ENCODE data around the gene ELAVL1. TPM values are rescaled to one million over a fixed set of nuclear protein-coding genes. Genes with fewer than 3 reads are reported as not detected.

ELAVL1 gene
- total RNA-seq, 1 donor from 2014 or later, result 122 TPM

DNA sequence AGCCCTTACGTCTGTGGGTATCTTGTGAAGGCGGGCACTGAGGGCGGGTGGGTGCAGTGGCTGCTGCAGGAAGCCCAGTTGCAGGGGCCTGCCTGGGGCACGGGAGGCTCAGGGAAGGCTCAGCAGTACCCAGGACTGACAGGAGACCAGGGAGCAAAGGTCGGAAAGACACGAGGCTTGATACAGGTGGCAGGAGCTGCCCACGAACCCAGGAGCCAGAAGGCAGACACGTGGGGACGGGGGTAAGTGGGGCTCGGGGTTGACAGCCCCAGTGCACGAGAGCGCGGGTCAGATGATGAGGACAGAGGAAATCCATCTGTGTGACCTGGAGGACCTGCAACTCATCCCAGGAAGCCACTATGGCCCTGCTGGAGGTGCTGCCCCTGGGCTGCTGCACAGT is 25.3 kb downstream of the ELAVL1 start:
- DNase-seq, result peak; percentile 2
- Mint-ChIP-seq H3K4me1 (ENCODE audit: low read depth, unreplicated experiment) (peaks cover 24% of the 10 kb centered on the region), H3K4me3 (ENCODE audit: unreplicated experiment) (peak overlapping the region; percentile 20), H3K9me3 (ENCODE audit: unreplicated experiment) (no peaks in the 10 kb centered on the region), H3K27ac (ENCODE audit: unreplicated experiment) (no peak overlapping the region), H3K27me3 (ENCODE audit: unreplicated experiment) (peaks cover 5% of the 10 kb centered on the region), H3K36me3 (ENCODE audit: unreplicated experiment) (no peaks in the 10 kb centered on the region)
- TF ChIP-seq, protein P1, sequence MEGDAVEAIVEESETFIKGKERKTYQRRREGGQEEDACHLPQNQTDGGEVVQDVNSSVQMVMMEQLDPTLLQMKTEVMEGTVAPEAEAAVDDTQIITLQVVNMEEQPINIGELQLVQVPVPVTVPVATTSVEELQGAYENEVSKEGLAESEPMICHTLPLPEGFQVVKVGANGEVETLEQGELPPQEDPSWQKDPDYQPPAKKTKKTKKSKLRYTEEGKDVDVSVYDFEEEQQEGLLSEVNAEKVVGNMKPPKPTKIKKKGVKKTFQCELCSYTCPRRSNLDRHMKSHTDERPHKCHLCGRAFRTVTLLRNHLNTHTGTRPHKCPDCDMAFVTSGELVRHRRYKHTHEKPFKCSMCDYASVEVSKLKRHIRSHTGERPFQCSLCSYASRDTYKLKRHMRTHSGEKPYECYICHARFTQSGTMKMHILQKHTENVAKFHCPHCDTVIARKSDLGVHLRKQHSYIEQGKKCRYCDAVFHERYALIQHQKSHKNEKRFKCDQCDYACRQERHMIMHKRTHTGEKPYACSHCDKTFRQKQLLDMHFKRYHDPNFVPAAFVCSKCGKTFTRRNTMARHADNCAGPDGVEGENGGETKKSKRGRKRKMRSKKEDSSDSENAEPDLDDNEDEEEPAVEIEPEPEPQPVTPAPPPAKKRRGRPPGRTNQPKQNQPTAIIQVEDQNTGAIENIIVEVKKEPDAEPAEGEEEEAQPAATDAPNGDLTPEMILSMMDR (IDR thresholded peaks at IDR 0.05; ENCODE audit: partially characterized antibody, unreplicated experiment), result no peak

DNA sequence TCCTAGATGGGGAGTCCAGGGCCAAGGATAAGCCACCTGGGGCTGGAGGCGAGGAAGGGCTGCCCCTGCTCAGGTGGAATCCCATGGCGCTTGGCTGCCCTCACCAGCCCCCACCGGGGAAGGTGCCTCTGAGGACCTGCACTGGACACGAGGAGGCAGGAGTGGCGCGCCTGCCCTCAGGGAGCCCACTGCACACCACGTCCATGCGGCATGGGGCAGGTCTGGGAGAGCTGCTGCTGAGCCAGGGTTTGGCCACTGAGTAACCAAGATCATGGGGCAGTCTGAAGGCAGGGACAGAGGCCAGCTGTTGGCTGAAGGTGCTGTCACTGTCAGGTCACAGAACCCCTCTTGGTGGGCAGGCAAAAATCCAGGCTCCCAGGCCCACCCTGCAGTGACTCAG is 25.9 kb downstream of the ELAVL1 start:
- Mint-ChIP-seq H3K36me3 (ENCODE audit: unreplicated experiment) (no peaks in the 10 kb centered on the region), H3K4me3 (ENCODE audit: unreplicated experiment) (no peak overlapping the region)
- peak; percentile 14 for DNase-seq

GRCh38 chr19:7979011-7979410 is 26.4 kb downstream of the ELAVL1 start:
- Mint-ChIP-seq H3K27me3 (ENCODE audit: unreplicated experiment) (peaks cover 9% of the 10 kb centered on the region), H3K4me3 (ENCODE audit: unreplicated experiment) (no peak overlapping the region), H3K4me1 (ENCODE audit: low read depth, unreplicated experiment) (peaks cover 21% of the 10 kb centered on the region), H3K36me3 (ENCODE audit: unreplicated experiment) (no peaks in the 10 kb centered on the region), H3K27ac (ENCODE audit: unreplicated experiment) (peak overlapping the region; percentile 48), H3K9me3 (ENCODE audit: unreplicated experiment) (no peaks in the 10 kb centered on the region)
- DNase-seq, result peak; percentile 14
- TF ChIP-seq, protein P1 (IDR thresholded peaks at IDR 0.05; ENCODE audit: partially characterized antibody, unreplicated experiment), result no peak

More for the DNA sequence above, 25.9 kb downstream of the ELAVL1 start:
- no peaks in the 10 kb centered on the region for H3K9me3 Mint-ChIP-seq (ENCODE audit: unreplicated experiment)
- H3K27ac Mint-ChIP-seq (ENCODE audit: unreplicated experiment), result no peak overlapping the region
- H3K4me1 Mint-ChIP-seq (ENCODE audit: low read depth, unreplicated experiment), result peaks cover 24% of the 10 kb centered on the region
- peaks cover 5% of the 10 kb centered on the region for H3K27me3 Mint-ChIP-seq (ENCODE audit: unreplicated experiment)
- TF ChIP-seq, protein P1 (IDR thresholded peaks at IDR 0.05; ENCODE audit: partially characterized antibody, unreplicated experiment), result no peak

DNA sequence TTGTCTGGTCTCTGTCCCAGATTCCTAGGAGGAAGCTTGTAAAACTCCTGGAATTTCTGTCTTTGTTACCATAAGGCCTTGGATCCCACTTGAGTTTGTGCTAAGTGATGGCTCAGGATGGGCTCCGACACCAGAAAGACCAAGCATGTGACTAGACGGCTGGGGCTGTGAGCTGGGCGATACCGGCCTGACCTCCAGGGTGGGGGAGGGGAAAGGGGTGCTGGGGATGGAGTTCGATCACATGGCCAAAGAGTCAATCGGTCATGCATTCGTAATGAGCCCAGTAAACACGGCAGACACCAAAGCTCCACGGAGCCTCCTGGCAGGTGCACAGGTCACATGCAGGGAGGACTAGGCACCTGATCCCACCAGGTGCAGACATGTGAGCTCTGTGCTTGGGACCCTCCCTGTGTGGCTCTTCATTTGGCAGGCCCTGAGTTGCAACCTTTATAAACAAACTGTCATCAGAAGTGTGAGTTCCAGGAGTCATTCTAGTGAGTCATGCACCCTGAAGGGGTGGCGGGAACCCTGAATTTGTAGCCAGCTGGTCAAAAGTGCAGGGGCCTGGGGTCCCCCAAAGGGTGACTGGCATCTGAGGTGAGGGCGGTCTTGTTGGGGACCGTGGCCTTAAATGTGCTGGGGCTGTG is 27.1 kb downstream of the ELAVL1 start:
- Mint-ChIP-seq H3K27ac (ENCODE audit: unreplicated experiment) (no peak overlapping the region), H3K27me3 (ENCODE audit: unreplicated experiment) (peaks cover 9% of the 10 kb centered on the region), H3K36me3 (ENCODE audit: unreplicated experiment) (no peaks in the 10 kb centered on the region), H3K9me3 (ENCODE audit: unreplicated experiment) (peaks cover 3% of the 10 kb centered on the region), H3K4me3 (ENCODE audit: unreplicated experiment) (no peak overlapping the region), H3K4me1 (ENCODE audit: low read depth, unreplicated experiment) (peaks cover 15% of the 10 kb centered on the region)
- DNase-seq, result no peak
- TF ChIP-seq, protein P1 (IDR thresholded peaks at IDR 0.05; ENCODE audit: partially characterized antibody, unreplicated experiment), result no peak

GRCh38 chr19:7977723-7978040 is 27.8 kb downstream of the ELAVL1 start:
- Mint-ChIP-seq H3K9me3 (ENCODE audit: unreplicated experiment) (peaks cover 3% of the 10 kb centered on the region), H3K36me3 (ENCODE audit: unreplicated experiment) (no peaks in the 10 kb centered on the region), H3K27ac (ENCODE audit: unreplicated experiment) (no peak overlapping the region), H3K4me1 (ENCODE audit: low read depth, unreplicated experiment) (peaks cover 12% of the 10 kb centered on the region), H3K27me3 (ENCODE audit: unreplicated experiment) (peaks cover 9% of the 10 kb centered on the region), H3K4me3 (ENCODE audit: unreplicated experiment) (no peak overlapping the region)
- DNase-seq, result no peak
- TF ChIP-seq, protein P1 (IDR thresholded peaks at IDR 0.05; ENCODE audit: partially characterized antibody, unreplicated experiment), result no peak
